NCI-H187 treated with DMSO at 0.1 percent for 48 hours (cell line): ENCODE measurements around the gene TNXB.
"Not testable (repeated sequence)": the region's sequence is repeated elsewhere in the genome, so short reads cannot be mapped to it uniquely, and the experiment has no call there.

Experiments used
- DNase-seq: peaks from one replicate; lab custom pipeline; 2025; lab: John Stamatoyannopoulos, UW

The TNXB gene

GRCh38 chr6:32003301-32003700 is 105.8 kb downstream of the TNXB start:
- not testable (repeated sequence) for DNase-seq

GRCh38 chr6:32002546-32003268 is 106.4 kb downstream of the TNXB start:
- not testable (repeated sequence) for DNase-seq

- not testable (repeated sequence) for DNase-seq
These were observed 112.8 kb downstream of the TNXB start for GRCh38 chr6:31996385-31996784.

- not testable (repeated sequence) for DNase-seq
These were observed 114.7 kb downstream of the TNXB start for GRCh38 chr6:31994421-31994820.
